HG02973 (cell line): ENCODE data around the gene MYOF.
"Not testable (repeated sequence)": the region's sequence is repeated elsewhere in the genome, so short reads cannot be mapped to it uniquely, and the experiment has no call there.

Experiments used
- ATAC-seq: cut with Tn5 transposase; IDR thresholded peaks from one replicate; pipeline ENCODE4 v1.9.1; 2021; ENCODE audit warnings: moderate library complexity; ENCODE audit not compliant: unreplicated experiment

The MYOF gene

DNA sequence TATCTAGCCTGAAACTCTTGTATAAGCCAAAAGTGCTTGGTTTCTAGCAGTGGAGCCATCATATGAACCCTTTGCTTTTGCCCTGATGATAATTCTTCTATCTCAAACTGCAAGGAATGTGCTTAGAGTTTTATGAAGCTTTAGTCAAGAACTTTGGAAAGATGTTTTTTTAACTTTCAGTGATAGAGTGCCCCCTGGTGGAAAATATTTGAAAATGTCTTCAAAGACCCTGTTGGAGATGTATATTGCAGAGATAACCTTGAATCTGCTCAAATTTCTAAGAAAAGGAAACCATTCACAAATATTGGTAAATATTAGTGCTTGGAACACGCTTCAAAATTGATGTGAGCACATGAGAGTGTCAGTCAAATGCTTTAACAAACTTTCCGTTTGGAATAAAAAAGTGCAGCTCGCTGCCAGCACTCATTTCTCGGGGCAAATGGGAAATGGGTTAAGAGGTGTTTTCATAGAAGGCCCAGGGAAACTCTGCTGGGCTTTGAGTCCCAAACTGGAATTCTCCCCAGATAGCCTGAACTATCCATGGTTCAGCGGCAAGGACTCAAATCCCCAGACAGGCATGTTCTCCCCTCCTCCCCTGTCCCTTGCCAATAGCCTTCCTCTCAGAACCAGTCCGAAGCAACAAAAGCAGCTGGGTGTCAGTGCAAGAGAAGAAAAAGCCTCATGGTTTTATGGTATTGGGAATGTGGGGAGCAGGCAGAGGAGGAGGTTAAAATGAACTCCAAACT, 129.3 kb downstream of the MYOF start:
- no peak for ATAC-seq

DNA sequence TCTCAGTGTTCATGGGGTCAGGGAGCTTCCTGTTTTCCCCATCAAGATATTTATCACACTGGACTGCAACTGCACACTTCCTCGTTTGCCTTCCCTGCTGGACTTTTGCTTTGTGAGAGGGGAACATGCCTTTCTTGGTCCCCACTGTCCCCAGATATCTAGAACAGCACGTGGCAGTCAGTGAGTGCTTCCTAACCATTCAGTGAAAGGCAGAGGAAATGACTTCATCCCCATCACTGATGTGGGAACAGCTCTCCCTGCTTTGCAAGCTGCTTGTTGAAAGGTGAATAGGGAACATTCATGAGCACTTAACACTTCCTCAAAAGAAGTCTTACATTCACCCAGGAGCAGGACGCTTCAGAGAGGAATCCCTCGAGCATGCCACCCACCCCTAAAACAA, 135.4 kb downstream of the MYOF start:
- ATAC-seq, result no peak

DNA sequence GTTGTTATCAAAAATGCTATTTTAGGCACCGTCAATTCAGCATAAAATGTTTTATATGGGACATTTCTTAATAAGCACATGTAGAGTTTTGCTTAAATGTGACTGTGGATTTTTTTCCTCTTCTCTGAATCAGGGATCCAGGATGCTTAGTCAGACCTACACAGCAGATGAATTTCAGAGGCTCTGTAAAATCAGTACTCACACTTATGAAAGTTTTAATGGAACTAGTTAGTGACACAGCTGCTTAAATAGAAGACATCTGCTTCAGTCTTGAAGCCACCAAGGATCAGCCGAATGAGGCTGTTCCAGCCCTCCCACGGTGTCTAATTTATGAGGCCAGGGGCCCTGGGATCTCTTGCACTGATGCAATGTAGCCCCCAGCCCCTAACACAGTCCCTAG, 136.0 kb downstream of the MYOF start:
- no peak for ATAC-seq

DNA sequence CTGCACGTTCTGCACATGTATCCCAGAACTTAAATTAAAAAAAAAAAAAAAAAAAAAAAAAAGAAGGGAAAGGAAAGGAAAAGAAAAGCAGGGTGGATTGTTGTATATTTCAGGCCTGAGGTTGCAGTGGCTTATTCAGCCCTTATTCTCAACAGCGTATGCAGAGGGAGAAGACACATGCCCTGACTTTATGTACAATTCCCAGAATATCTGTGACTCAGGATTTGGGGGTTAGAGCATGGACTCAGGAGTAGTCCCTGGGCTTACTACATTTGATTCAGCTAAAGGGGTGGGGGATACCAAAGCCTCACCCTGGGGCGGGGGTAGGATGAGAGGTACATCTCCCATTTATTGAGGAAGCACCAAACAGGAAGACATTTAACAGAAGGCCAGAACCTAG, 137.4 kb downstream of the MYOF start:
- no peak for ATAC-seq

DNA sequence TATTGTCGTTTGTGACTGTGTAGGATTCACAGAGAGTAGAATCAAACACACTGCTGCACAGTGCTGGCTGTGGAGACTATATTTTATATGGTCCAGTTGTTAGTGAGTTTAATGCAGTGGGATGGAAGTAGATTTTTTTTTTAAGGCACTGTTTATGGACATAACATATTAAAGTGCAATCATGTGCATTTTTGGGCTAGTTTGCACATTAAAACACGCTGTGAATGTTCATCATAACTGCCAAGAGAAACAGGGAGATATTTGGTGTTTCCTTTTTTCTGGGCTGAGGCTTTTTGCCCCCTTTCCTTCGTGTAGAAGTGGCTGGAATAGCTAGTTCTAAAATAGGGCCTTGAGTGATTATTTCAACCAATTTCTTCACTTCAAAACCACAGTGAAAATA, 139.2 kb downstream of the MYOF start:
- no peak for ATAC-seq

DNA sequence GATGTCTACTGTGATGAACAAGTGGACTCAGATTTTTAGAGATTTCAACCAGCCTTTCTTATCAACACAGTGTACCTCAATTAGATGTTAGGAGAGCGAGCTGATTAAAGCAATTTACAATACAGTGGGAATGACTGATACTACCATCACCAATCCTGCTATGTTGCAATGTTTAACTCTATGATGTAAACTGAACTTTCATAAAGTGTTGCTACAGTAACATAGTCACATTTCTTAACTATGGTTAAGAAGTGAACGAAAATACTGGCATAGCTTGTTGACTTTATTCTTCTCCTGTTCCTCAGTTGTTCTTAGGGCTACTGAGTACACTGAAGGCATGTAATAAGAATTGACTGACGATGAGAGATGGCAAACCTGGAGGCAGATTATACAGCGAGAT, 139.8 kb downstream of the MYOF start:
- no peak for ATAC-seq

DNA sequence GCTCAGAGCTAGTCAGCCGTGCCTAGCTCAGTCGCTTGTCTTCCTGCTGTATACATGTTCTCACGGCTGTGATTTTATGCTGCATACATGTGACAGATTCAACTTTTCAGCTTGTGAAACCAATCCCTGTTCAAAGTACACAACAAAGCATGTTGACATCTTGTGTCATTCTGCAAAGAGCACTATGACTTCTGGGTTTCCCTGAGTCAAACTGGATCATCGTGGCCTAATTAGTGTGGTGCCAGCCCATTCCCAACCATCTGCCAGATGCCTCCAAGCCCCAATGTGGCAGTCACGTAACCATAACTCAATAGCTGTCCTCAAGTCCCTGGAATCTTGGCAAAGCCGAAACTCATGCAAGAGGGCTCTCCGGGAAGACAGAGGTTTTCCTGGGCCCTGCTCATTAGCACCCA, 144.8 kb downstream of the MYOF start:
- no peak for ATAC-seq

DNA sequence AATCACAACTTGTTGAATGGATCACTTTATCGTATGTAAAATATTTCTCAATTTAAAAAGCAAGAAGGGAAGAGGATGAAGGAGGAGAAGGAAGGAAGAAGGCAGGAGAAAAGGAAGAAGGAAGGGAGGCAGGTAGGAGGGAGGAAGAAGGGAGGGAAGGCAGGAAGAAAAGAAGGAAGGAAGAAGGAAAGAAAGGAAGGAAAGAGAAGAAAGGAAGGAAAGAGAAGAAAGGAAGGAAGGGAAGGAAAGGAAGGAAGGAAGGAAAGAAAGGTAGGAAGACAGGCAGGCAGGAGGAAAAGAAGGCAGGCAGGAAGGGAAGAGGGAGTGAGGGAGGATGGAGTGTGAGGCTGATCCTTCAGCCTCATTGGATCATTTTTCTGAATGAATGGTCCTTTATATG, 145.5 kb downstream of the MYOF start:
- ATAC-seq, result no peak

DNA sequence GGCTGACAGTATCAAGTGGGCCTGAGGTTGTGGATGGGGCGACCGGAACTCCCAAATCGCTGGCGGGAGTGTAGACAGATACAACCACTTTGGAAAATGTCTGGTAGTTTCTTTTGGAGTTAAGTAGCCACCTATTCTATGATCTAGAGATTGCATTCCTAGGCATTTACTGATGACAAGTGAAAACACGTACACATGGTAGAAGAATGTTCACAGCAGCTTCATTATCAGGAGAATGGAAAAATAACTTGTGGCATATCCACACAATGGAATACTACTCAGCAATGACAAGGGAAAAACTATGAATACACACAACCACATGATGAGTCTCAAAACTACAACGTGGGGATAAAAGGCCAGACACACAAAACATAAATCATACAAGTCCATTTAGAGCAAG, 146.0 kb downstream of the MYOF start:
- ATAC-seq, result no peak

DNA sequence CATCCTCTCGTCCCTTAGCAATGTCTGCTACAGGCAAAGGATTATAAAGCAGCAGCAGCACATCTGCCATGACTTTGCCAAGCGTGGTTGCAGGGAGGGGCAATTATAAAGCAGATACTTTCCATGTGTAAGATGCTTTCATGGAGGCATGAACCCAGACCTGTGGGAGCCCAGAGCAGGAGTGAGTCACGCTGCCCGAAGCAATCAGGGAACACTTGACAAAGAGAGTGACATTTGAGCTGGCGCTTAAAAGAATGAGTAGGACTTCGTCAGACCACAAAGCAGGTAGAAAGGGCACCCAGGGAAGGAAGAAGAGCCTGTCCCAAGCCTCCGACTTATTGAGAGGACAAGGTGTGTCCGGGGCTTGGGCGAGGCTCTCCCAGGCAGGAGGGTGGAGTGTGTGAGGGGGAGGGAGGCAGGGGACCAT, 147.2 kb downstream of the MYOF start:
- no peak for ATAC-seq

DNA sequence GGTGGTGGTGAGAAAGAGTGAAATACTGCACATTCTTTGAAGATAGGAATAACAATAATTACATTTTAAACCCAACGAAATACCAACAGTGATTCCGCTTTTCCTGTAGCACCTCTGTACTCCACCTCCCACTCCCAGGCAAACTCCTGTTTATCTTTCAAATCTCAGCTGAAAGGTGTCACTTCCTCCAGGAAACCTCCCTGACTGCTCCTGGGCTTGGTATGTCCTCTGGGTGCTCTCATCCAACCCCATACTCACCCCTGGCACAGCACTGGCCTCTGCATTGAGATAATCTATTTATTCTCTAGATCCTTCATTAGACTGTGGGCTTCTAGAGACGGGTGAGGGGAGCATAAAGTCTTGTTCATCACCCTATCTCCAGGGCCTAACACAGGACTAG, 148.0 kb downstream of the MYOF start:
- ATAC-seq, result no peak

DNA sequence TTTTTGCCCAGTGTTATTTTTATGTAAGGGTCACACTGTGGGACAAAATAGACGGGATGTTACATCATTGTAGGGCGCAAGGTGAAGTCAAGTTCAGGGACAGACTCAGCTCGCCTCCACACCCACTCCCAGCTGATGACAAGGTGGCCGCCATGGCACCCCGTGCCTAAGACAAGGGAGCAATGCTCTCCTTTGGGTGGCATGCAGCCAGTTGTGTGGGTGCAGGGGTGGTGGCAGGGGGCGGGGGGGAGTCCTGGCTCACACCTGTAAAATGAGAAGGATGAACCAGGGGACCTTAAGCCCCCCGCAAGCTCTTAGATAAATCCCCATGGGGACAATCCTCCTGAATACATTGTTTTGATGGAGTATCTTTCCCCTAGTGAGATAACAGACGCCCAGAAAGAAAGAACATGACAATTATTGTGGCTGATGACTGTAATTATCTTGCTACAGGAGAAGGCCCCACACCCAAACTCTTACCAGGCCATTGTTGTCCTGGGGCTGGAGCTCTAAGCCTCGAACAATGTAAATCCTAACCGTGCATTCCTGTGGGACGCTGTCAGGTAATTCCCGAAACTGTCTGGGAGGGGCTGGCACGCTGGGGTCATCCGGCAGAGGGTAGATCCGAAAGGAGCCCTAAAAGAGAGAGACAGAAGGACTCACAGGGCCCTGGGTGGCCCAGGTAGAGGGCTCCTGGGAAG, 148.7 kb downstream of the MYOF start:
- no peak for ATAC-seq

DNA sequence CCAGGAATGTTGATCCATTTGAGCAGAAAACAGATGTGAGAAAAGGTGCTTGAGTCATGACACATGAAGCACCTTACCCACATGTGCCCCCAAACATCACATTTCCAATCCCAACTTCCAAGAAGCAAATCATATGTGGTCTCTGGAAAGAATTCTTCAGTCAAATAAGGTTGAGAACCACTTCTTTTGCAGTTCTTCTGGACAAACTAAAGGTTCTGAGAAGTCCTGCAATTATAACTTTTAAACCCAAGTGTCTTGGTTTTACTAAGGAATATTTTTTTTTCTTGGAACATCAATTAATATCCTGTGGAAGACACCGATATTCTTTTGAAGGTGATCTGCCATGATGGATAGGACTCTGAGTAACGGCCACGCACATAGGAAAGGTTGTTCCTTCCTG, 151.3 kb downstream of the MYOF start:
- ATAC-seq, result no peak

DNA sequence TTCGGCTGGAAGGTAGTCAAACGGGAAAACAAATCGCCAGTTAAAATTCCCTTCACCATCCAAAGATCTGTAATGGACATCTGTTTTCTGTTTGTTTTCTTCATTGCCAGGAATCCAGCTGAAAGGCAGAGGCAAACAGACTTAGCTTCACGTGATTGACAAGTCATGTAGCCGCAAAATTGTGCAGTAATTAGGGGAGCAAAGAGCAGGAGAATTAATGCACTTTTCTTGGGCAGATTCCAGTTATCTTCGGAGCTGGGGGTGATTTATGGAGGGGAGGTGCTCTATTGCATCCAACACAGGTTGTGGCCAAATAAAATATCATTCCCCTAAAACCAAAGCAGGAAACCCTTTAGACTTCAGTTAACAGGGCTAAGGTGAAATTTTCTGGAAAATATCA, 162.2 kb downstream of the MYOF start:
- no peak for ATAC-seq

DNA sequence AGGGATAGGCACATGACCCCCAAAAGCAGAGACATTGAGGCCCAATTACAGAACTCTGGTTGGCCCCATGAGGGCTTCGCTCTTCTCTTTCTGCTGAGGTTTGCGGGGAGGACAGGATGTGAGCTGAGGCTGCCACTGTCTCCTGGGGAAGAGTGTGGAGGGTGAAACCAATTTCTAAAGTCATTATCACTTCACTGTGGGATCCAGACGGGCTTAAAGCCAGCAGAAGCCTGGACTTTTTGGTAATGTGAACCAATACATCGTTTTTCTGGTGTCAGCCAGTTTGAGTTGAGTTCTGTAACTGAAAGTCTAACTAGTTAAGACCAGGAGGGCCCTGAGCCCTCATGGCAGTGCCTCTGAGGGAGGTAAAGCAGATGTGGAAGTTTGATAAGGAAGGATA, 163.0 kb downstream of the MYOF start:
- no peak for ATAC-seq

DNA sequence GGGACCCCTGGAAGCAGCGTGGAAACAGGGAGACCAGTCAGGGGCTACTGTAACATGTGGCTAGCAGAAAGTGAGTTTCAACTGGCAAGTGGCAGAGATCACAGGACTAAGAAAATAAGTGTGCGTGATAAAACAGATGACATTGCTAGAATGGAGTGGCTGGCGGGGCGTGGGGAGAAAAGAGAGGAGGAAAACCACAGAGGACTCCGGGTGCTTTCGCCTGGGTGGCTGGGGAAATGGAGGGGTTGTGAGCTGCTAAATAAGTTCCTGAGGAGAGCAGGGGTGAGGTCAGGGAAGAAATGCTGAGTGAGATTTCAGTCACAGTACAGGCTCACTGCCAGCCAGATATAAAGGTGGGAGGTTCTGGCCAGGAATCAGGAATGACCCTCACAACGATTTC, 166.9 kb downstream of the MYOF start:
- ATAC-seq, result no peak

DNA sequence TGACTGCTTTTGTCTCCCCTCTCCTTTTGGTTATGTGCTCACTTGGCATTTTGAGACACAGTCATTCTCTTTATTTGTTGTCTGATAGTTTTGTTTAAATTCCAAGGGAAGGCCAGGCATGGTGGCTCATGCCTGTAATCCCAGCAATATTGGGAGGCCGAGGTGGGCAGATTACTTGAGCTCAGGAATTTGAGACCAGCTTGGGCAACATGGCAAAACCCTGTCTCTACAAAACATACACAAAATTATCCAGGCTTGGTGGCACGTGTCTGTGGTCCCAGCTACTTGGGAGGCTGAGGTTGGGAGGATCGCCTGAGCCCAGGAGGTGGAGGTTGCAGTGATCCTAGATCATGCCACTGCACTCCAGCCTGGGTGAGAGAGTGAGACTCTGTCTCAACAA, 167.5 kb downstream of the MYOF start:
- ATAC-seq, result not testable (repeated sequence)

DNA sequence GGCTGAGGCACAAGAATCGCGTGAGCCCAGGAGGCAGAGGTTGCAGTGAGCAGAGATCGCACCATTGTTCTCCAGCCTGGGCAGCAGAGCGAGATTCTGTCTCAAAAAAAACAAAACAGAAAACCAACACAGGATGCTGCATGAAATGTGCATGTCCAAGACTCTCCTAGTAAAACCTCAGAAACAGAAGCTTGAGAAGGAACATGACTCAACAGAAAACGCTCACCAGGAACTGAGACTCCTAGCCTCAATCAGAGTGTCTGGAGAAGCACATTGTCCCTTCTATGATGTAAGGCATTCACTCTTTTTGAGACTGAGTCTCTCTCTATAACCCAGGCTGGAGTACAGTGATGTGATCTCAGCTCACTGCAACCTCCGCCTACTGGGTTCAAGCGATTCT, 168.3 kb downstream of the MYOF start:
- peak; percentile 72 for ATAC-seq

DNA sequence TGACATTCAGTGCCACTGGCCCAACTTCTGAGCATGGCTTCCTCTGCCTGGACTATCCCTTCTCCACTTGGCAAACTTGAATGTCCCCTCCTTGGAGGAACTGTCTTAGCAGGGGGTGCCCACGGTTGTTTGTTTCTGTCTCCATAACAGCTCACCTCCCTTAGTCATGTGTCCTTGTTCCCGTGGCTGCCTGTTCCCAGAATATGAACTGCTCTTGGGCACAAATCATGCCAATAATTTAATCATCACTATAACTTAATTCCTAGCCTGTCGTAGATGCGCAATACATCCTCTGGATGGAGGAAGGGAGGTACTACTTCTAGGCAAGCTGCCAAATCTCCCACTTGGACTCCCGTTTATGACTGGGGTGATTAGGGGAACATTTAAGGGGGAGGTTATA, 173.1 kb downstream of the MYOF start:
- no peak for ATAC-seq

DNA sequence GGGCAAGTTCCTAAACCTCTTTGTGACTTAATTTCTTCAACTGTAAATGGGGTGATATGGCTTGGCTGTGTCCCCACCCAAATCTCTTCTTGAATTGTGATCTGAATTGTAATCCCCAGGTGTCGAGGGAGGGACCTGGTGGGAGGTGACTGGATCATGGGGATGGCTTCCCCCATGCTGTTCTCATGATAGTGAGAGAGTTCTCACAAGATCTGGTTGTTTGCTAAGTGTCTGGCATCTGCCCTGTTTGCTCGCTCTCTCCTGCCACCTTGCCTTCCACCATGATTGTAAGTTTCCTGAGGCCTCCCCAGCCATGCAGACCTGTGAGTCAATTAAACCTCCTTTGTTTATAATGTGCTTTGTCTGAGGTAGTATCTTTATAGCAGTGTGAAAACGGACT, 177.0 kb downstream of the MYOF start:
- no peak for ATAC-seq

DNA sequence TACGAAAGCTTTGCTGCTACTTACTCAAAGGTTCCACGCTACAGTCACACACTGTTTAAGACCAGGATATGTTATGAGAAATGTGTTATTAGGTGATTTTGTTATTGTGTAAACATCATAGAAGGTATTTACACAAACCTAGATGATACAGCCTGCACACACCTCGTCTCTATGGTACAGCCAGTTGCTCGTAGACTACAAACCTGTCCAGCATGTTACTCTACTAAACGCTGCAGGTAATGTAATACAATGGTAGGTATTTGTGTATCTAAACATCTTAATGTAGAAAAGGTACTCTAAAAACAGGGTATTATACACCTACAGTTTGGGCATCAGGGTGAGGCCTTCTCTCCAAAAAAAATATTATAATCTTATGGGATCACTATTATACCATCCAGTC, 181.2 kb downstream of the MYOF start:
- ATAC-seq, result no peak

DNA sequence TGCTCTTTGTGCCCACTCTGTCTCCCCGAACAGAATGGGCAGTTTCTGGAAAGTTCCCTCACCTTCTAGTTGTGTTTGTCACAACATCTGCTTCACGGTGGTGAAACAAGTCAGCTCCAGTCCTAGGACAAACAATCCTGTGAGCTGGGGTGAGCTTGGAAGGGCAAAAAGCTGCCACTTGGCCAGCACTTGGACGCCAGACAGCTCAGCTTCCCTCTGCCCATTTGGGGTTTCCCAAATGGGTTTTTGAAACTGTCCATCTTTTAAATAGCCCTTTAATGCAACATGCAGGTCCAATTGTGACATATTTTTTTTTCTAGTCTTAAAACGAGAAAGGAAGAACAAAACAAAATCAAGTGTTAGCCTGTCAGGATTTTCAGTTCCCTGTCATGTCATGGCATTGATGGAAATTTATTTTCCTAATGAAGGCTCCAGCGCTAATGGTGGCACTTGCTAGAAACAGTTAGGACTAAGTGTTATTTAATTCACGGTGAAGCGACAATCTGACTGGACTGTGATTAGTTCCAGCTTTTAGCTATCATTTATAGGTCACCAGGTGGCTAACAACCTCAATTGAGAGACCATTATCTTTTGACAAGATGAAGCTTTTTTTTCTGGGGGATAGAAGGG, 181.7 kb downstream of the MYOF start:
- ATAC-seq, result no peak
